Kidney (tissue), 14 donors: ENCODE measurements around the gene OLFML2B. TPM values are rescaled to one million over a fixed set of nuclear protein-coding genes. Genes with fewer than 3 reads are reported as not detected.

Experiments
- DNase-seq, 5 donors: peaks; one replicate each; pipeline ENCODE4 v3.0.0-alpha.2; 2013 to 2020
- FAIRE-seq: peaks from 2 replicates; lab custom pipeline; 2012; peaks lifted over from hg19 to GRCh38; lab: Jason Lieb, UNC
- H3K27ac ChIP-seq, 2 donors: one replicate each; pipeline ENCODE4 v1.7.0; 2013; ENCODE audit warnings: low read depth in 2 of 2, low read length in 2 of 2, inconsistent platforms in 1 of 2
- H3K27me3 ChIP-seq: one replicate; pipeline ENCODE4 v1.7.1; 2013; ENCODE audit warnings: low read length, inconsistent platforms; ENCODE audit not compliant: control insufficient read depth, insufficient read depth
- H3K36me3 ChIP-seq, 3 donors: one replicate each; pipeline versions ENCODE4 v1.7.0 to v1.7.1; 2013; ENCODE audit warnings: low read length in 3 of 3, control low read depth in 1 of 3, inconsistent platforms in 1 of 3; ENCODE audit not compliant: insufficient read depth in 3 of 3, control insufficient read depth in 2 of 3
- H3K4me1 ChIP-seq, 3 donors: one replicate each; pipeline versions ENCODE4 v1.7.0 to v1.7.1; 2013; ENCODE audit warnings: low read length in 3 of 3, inconsistent platforms in 1 of 3, low read depth in 1 of 3; ENCODE audit not compliant: control insufficient read depth in 2 of 3, insufficient read depth in 2 of 3
- H3K4me3 ChIP-seq, 3 donors: one replicate each; pipeline versions ENCODE4 v1.7.0 to v1.8.1; 2013; ENCODE audit warnings: low read length in 3 of 3, control low read depth in 1 of 3, inconsistent platforms in 1 of 3
- H3K9ac ChIP-seq, 3 donors: one replicate each; pipeline versions ENCODE4 v1.7.0 to v1.7.1; 2013; ENCODE audit warnings: low read length in 3 of 3, control low read depth in 1 of 3, inconsistent platforms in 1 of 3
- H3K9me3 ChIP-seq, 3 donors: one replicate each; pipeline versions ENCODE4 v1.7.0 to v1.7.1; 2013; ENCODE audit warnings: low read length in 3 of 3, control low read depth in 1 of 3, inconsistent platforms in 1 of 3; ENCODE audit not compliant: control insufficient read depth in 2 of 3, insufficient read depth in 1 of 3
- intact Hi-C: fragments of 100-400 bp; cut with DNase I; formaldehyde crosslinking; loops from one replicate; pipeline ENCODE4 v1.11.1; 2022
- polyA plus RNA-seq: library from polyadenylated mRNA; stranded (reverse); fragments of 350-450 nt; fragmentation: Illumina TruSeq; extraction: RNeasy Lipid Tissue Mini Kit (QIAGEN cat#74804); gene quantifications from one replicate; pipeline ENCODE4 v1.2.3, GENCODE V29; 2014; ENCODE audit warnings: low read depth, low replicate concordance; ENCODE audit not compliant: insufficient read depth
- total RNA-seq: library from RNA; stranded (reverse); fragmentation: NEBNext Ultra II Directional; extraction: Animal tissue kit (Norgen Biotek cat#: 25700); gene quantifications from one replicate; pipeline ENCODE4 v1.2.1, GENCODE V29; 2021
- TF ChIP-seq, protein P1 (sequence below): IDR thresholded peaks from 3 replicates; pipeline ENCODE4 v1.5.1; 2012; ENCODE audit warnings: mild to moderate bottlenecking, moderate library complexity, borderline replicate concordance; ENCODE audit not compliant: insufficient read depth; ENCODE audit errors: extremely low read depth
- donor health status: control.
- donor health status: control.
- donor health status: control.
- donor health status: control.
- donor health status: control.
- donor health status: DM: yes; HTN: yes; CAD: no.
- donor health status: Normal renal cell carcinoma (clear cell type).

The OLFML2B gene
- total and polyA plus RNA-seq, 2 donors from 2014 or later, result 2.9 to 6.7 TPM

DNA sequence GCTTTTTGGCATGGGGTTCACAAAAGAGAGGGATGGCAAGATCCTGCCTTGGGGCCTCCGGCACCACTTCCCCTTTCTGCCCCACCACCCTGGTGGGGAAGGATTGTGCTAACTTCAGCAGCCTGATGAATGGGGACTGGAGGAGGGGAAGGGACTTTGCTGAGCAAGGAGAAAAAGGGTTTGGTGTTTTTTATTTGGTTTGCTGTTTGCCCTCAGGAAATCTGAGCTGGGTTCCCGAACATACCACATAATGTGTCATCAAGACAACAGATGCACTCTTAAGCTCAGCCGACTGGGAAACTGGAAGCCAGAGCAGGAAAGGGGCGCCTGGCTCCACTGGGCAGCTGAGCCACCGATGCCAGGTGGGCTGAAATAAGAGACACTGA lies 19.8 kb downstream of the OLFML2B start:
- Histone ChIP-seq H3K9ac (no peak overlapping the region), H3K27ac (no peak overlapping the region), H3K4me1 (no peaks in the 10 kb centered on the region), H3K9me3 (no peaks in the 10 kb centered on the region), H3K4me3 (no peak overlapping the region), H3K27me3 (no peaks in the 10 kb centered on the region), H3K36me3 (no peaks in the 10 kb centered on the region)
- intact Hi-C loops, result no loop called here
- DNase-seq (peak; percentile 56 to 76 (median 70)), FAIRE-seq (no peak)
- TF ChIP-seq, protein P1, sequence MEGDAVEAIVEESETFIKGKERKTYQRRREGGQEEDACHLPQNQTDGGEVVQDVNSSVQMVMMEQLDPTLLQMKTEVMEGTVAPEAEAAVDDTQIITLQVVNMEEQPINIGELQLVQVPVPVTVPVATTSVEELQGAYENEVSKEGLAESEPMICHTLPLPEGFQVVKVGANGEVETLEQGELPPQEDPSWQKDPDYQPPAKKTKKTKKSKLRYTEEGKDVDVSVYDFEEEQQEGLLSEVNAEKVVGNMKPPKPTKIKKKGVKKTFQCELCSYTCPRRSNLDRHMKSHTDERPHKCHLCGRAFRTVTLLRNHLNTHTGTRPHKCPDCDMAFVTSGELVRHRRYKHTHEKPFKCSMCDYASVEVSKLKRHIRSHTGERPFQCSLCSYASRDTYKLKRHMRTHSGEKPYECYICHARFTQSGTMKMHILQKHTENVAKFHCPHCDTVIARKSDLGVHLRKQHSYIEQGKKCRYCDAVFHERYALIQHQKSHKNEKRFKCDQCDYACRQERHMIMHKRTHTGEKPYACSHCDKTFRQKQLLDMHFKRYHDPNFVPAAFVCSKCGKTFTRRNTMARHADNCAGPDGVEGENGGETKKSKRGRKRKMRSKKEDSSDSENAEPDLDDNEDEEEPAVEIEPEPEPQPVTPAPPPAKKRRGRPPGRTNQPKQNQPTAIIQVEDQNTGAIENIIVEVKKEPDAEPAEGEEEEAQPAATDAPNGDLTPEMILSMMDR, result no peak

DNA sequence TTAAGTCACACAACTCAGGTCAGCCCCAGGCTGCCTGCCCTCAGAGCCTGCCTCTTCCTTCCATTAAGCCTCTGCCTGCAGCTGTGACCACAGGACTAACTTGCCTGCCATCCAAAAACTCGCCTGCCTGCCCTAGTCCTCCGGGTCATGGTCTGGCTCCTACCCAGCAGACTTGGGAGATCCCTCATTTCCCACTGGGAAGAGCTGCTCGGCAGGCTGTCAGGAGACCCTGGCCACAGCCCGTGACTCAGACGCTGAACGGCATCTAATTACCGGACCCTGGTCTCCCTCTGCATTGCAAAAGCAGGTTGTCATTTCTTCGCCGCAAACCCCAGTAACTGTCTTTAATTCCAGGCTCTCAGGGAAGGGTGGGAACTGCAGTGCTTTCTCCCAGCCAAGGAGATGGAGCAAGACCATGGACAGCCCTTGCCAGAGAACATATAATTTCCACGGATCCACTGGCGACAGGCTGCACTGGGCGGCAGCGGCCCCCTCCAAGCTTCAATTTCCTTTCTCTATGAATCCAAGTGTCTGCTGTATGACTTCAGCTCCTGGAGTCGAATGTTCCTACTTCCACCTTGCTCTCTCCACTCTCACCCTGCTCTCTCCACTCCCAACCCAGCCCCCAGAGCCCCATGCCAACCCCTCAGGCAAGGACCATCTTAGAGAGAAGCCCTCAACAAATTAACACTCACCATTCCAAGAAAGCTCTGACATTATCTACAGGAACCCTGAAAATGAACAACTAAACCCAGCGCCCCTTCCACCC lies 20.4 kb downstream of the OLFML2B start:
- H3K4me3 ChIP-seq, result no peak overlapping the region

DNA sequence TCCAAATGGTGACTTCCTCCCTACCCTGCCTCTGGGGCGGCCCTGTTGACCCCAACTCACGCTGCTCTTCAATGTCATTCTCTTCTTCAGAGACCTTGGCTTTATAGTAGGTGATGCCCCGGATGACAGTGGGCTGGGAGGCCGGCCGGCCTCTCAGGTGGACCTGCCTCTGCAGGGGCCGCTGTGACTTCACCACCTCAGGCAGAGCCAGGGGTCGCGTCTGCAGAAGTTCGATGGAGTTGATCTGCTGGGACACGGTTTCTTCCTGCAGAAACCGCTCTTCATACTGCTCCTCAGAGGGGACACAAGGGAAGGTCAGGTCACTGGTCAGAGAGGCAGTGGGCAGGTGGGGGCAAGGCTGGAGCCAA lies 23.6 kb downstream of the OLFML2B start:
- DNase-seq, result no peak
- H3K27ac ChIP-seq, result no peak overlapping the region
- TF ChIP-seq, protein P1, result no peak
- H3K9ac ChIP-seq, result no peak overlapping the region
- H3K27me3 ChIP-seq, result no peaks in the 10 kb centered on the region
- H3K4me3 ChIP-seq, result no peak overlapping the region
- H3K36me3 ChIP-seq, result no peaks in the 10 kb centered on the region
- FAIRE-seq, result no peak
- no peaks in the 10 kb centered on the region for H3K4me1 ChIP-seq
- intact Hi-C loops, result no loop called here
- no peaks in the 10 kb centered on the region for H3K9me3 ChIP-seq

More for the DNA sequence above, 20.4 kb downstream of the OLFML2B start:
- Histone ChIP-seq H3K27ac (no peak overlapping the region), H3K4me1 (no peaks in the 10 kb centered on the region), H3K9me3 (no peaks in the 10 kb centered on the region), H3K27me3 (no peaks in the 10 kb centered on the region), H3K9ac (no peak overlapping the region), H3K36me3 (no peaks in the 10 kb centered on the region)
- TF ChIP-seq, protein P1, result no peak
- FAIRE-seq, result no peak
- peak in 4 of 5 donors; percentile 40 to 64 (median 46) for DNase-seq
- intact Hi-C loops, result no loop called here
